GM18858 (cell line): Measurements from ENCODE around the gene C22orf31.

Experiments
- ATAC-seq: cut with Tn5 transposase; IDR thresholded peaks from one replicate; pipeline ENCODE4 v1.9.1; 2021; ENCODE audit not compliant: unreplicated experiment

C22orf31 gene

DNA sequence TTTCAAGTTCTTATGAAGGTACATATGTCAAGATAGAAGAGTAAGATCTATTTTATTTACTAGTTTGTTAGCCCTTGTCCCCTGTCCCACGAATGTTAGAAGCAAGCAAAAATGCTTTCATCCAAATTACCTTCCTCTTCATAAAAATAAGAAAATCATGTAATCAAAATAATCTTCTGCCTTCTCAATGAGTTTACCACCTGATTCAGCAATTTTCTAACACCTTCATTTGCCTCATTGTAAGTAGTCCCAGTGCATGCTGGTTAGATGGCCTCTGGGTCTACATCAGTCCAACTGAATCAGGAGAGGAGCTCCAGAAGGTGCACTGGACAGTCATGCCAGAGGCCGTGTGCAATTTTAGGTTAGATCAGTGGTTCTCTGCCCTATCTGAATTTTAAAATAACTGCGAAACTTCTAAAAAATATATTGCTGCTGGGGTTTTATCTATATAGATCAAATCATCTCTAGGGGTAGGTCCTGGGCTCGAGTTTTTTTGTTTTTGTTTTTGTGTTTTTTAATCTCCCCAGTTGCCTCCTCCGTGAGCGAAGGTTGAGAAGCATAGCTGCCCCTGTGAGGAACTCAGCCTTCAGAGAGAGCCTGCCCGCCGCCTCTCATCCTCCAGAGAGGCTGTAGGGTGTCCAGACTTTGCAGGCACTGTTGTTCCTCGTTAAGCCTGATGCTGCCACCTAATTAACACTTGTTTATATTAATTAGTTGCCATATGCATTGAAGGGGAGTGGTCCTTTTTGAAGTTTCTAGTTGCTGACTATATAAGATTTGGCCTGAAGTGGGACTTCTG is 32.2 kb downstream of the C22orf31 start:
- ATAC-seq, result no peak

DNA sequence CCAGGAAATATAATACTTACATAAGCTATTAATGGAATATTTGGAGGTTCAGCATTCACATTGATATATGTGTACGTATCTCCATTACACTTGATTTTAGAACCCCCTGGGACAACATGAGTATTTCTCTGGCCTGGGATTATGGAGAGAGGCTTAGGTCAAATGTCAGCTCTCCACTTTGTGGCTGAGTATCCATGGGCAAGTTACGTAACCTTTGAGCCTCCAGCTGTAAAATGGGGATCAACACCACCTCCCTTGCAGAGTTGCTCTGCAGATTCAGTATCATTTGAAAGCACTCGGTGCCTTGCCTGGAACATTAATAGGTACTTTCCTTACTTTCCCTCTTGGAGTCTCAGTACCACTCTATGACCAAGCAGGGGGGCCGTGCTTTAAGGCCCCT is 33.2 kb downstream of the C22orf31 start:
- no peak for ATAC-seq

- ATAC-seq, result no peak
Measured at GRCh38 chr22:29026579-29026978, 35.1 kb downstream of the C22orf31 start.

DNA sequence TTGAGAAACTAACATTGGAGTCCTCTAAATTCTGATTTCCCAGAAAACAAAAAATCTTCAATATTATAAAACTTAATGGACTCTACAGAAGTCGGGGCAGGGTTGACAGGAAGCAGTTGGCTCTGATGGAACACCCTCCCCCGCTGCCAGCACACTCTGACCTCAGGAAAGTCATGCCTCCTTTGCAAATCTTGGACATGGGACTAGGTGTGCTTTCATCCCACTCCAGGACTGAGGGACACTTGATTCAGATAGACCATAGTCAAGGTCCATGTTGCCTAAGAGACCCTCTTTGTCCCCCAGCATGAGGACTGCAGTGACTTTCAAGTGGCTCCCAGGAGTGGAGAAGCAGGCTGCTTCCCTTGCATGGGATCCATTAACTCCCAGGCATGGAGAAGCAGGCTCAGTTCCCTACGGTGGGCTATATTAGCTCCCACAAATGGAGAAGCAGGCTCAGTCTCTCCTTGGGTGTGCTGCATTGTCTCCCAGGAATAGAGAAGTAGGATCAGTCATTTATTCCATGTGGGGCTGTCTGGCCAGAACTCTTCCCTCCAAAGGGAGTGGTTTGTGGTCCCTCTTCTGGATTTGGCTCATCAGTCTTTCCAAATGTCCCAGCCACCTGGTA is 38.3 kb downstream of the C22orf31 start:
- no peak for ATAC-seq

DNA sequence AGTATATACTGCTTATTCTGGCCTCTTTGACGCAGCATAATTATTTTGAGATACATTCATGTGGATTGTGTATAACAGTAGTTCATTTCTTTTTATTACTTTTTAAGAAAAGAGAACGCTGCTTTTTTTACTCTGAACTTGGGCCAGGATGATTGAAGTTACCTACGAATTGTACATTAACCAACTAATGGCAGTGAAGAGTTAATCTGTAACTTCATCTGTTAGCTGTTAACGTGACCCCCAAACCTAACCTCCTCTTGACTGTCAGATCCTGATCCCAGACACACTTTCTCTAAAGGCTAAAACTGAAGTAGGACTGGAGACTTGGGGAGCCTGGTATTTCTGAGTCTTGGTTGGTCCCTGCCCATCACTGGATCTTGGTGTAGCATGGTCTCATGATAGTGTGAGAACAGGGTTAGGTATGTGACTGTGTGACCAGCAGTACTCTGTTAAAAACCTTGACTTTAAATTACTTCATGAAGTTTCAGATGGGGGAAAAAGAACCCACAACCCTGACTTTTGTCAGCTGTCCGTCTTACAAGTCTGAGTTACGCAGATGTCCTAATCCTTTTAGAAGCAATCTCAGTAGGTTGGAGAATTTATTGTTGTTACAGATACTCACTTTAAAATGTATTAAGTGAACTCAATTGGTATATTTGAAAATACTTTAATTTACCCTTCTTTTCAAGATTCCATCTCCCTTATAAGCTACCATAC is 39.4 kb downstream of the C22orf31 start:
- no peak for ATAC-seq

GRCh38 chr22:29018293-29019189 is 43.1 kb downstream of the C22orf31 start:
- no peak for ATAC-seq

DNA sequence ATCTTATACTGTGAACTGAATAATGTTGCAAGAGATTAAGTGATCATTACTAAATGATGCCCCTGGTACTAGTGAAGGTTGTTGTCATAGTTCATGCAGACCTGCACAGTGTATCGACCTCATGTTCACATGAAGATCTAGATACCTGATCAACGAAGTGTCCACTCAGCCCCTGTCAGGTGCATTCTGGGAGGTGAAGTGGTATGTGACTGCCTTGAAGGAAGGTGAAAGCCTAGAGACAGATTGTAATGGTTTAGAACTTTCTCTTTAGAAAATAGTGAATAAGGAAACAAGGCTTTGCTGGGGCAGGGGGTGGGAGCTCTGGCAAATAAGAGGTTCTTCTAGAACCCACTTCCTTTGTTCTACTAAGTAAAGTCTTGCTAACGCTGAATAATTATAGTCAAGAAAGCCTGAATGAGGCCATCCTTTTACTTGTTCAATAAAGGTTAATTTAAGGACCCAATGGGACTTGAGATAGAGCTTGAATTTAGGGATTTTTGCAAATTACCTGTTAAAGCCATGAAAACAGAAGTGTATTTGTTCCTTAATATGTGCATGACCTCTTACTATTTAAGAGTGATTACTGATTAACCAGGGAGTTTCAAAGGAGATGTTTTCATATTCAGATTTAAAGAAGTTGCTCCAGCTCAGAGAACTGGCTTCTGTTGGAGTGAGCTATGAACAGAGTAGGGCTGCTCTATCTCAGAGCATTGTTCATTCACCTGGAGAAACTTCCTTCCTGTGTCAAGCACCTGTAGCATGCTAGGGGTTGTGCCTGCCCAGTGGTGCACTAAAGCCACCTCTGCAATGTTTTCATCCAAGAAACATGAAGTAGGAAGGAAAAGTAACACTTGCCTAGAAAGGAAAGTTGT is 45.3 kb downstream of the C22orf31 start:
- no peak for ATAC-seq

GRCh38 chr22:29014773-29015172 is 46.9 kb downstream of the C22orf31 start:
- no peak for ATAC-seq

- no peak for ATAC-seq
Measured at GRCh38 chr22:29014293-29014692, 47.3 kb downstream of the C22orf31 start.

GRCh38 chr22:29012952-29013351 is 48.7 kb downstream of the C22orf31 start:
- ATAC-seq, result no peak

DNA sequence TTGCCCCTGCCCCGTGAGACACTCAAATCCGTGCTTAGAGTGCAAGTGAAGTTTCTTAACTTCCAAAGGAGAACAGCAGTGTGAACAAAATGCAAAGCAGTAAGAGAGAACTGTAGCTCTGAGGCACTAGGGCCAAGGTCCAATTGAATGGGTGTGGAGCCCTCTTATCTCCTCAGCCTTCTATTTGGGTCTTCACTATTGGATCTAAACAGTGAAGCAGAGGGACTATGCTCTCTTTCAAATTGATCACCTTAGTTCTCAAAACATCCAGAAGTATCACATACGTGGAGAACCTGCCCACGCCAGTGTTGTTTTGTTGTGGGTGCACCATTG is 49.6 kb downstream of the C22orf31 start:
- ATAC-seq, result no peak

DNA sequence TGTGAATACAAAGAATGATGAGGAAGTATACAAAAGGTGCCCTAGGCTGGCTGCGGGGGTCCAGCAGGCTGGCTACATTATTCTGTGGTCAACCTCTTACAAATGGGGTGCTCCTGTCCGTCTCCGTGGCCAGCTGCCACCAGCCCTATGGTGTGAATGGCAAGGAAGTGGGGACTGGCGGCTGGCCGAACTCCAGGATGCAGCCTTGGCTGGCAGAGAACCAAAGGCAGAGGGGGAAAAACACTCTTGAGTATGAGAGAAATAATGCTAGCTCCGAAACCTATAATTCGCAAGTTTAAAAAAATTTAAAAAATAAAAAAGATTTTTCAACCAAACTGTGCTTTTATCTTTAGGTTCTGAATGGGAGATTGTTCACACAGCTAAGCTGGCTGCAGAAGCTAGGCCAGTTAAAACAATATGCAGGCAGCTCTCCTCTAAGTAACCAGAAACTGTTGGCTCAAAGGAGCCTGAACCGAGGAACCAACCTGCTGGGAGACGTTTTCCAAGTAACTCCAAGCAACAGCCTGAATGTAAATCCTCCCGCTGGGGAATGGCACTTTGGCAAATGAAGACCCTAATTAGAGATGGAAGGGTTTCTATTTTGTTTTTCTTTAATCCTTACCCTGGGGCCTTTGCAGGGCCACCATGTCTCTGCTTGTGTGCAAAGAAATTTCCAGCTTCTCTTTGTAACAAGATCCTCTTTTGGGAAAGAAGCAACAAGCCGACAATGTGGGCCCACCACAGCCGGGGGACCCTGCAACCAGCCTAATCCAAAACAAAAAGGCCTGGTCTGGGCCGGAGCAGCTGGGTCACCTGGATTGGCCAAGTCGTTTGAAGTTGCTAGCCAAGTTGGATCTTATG is 50.2 kb downstream of the C22orf31 start:
- ATAC-seq, result no peak

GRCh38 chr22:29009148-29009547 is 52.5 kb downstream of the C22orf31 start:
- ATAC-seq, result no peak
